Ascending aorta (tissue), 2 donors: ENCODE results near the gene CHRD. TPM values are rescaled to one million over a fixed set of nuclear protein-coding genes. Genes with fewer than 3 reads are reported as not detected.
A peak's percentile ranks its signal among the peaks of the same experiment; 100 is the strongest.

Experiments
- DNase-seq, 2 donors: peaks; one replicate each; pipeline ENCODE4 v3.0.0-alpha.2; 2019; ENCODE audit warnings: low spot score in 2 of 2
- H3K27ac ChIP-seq, 2 donors: fragments of 200-600 bp; sonication (generic); one replicate each; pipeline ENCODE4 v1.5.1; 2016 to 2017; ENCODE audit warnings: mild to moderate bottlenecking in 1 of 2
- H3K27me3 ChIP-seq: fragments of 200-600 bp; sonication (generic); one replicate; pipeline ENCODE4 v1.5.1; 2017
- H3K36me3 ChIP-seq, 2 donors: fragments of 200-600 bp; sonication (generic); one replicate each; pipeline ENCODE4 v1.5.1; 2016
- H3K4me1 ChIP-seq, 2 donors: fragments of 200-600 bp; sonication (generic); one replicate each; pipeline ENCODE4 v1.5.1; 2016 to 2017; ENCODE audit warnings: mild to moderate bottlenecking in 1 of 2
- H3K4me3 ChIP-seq, 2 donors: fragments of 200-600 bp; sonication (generic); one replicate each; pipeline ENCODE4 v1.5.1; 2016 to 2017; ENCODE audit warnings: mild to moderate bottlenecking in 1 of 2
- H3K9me3 ChIP-seq, 2 donors: fragments of 200-600 bp; sonication (generic); one replicate each; pipeline ENCODE4 v1.5.1; 2016
- intact Hi-C: fragments of 100-400 bp; cut with DNase I; formaldehyde crosslinking; loops from one replicate; pipeline ENCODE4 v1.15.1; 2023
- total RNA-seq: library from RNA; depleted of rRNA; stranded (reverse); fragments of >200 nt; gene quantifications from one replicate; pipeline ENCODE4 v1.1.0, GENCODE V29; 2016
- TF ChIP-seq, protein P1 (sequence below), 3 experiments: fragments of 200-600 bp in 2 of 3; fragments of 450-650 bp in 1 of 3; sonication (generic) in 2 of 3; IDR thresholded peaks; one replicate each; pipeline ENCODE4 v1.5.1; 2016 to 2019; ENCODE audit warnings: antibody characterized with exemption in 3 of 3, mild to moderate bottlenecking in 1 of 3, moderate library complexity in 1 of 3

The CHRD gene
- total RNA-seq, 1 donor from 2014 or later, result 172 TPM

DNA sequence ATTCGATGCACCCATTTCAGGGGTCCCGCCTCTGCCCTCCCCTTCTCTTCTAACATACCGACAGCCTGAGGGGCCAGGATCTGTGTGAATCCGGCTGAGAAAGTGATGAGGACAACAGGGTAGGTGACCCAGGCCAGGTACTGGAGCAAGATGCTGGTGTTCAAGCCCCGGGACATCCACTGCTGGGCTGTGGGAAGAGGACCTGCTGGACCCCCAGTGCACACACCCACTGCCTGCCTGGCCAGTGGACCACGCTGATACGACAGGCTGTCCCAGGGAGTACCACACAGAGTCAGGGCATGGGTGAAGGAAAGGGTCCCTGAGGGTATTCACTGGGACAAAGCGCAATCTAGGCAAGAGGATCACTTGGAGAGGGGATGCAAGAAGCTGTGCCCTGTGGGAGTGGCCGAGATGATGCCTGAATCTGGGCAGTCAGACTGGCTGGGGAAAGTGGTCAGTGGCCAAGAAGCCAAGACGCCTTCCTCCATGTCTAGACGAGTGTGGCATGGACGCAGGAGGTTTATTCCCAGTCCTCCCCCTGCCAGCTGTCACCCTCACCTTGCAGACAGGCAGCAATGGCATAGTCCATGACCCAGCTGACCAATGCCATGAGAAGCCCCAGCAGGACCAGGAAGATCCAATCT, 21.6 kb upstream of the CHRD start:
- no peaks in the 10 kb centered on the region for H3K9me3 ChIP-seq
- H3K27ac ChIP-seq, result no peak overlapping the region
- H3K4me3 ChIP-seq, result no peak overlapping the region
- H3K36me3 ChIP-seq, result peaks cover 4 to 10% of the 10 kb centered on the region in 2 donors
- DNase-seq, result no peak
- no peaks in the 10 kb centered on the region for H3K27me3 ChIP-seq
- peaks cover 0 to 9% of the 10 kb centered on the region in 2 donors for H3K4me1 ChIP-seq
- intact Hi-C loops, result no loop called here
- TF ChIP-seq, protein P1, sequence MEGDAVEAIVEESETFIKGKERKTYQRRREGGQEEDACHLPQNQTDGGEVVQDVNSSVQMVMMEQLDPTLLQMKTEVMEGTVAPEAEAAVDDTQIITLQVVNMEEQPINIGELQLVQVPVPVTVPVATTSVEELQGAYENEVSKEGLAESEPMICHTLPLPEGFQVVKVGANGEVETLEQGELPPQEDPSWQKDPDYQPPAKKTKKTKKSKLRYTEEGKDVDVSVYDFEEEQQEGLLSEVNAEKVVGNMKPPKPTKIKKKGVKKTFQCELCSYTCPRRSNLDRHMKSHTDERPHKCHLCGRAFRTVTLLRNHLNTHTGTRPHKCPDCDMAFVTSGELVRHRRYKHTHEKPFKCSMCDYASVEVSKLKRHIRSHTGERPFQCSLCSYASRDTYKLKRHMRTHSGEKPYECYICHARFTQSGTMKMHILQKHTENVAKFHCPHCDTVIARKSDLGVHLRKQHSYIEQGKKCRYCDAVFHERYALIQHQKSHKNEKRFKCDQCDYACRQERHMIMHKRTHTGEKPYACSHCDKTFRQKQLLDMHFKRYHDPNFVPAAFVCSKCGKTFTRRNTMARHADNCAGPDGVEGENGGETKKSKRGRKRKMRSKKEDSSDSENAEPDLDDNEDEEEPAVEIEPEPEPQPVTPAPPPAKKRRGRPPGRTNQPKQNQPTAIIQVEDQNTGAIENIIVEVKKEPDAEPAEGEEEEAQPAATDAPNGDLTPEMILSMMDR (IDR thresholded peaks at IDR 0.05), result no peak

DNA sequence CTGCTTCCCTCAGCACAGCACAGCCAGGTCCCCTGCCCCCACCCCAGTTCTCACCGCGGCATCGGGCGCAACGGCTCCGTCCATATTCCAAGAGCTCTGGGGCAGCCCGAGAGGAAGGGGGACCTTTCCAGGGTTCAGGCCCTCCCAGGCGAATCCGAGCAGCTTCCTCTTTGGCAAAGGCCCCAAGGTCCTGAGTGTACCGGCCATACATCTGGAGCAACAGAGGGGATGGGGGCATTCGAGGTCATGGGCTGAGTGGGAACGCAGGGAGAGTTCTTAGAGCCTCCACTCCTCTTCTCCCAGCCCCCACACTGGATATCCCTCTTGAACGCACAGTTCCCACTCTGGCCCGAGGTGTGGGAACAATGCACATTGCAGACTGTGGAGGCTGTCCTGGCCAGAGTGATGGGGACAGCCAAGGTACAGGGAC, 20.9 kb upstream of the CHRD start:
- Histone ChIP-seq H3K27ac (no peak overlapping the region), H3K4me1 (peaks cover 5 to 14% of the 10 kb centered on the region in 2 donors), H3K9me3 (no peaks in the 10 kb centered on the region), H3K36me3 (peaks cover 4 to 10% of the 10 kb centered on the region in 2 donors), H3K27me3 (no peaks in the 10 kb centered on the region), H3K4me3 (no peak overlapping the region)
- intact Hi-C loops, result no loop called here
- DNase-seq, result no peak
- TF ChIP-seq, protein P1 (IDR thresholded peaks at IDR 0.05), result no peak

GRCh38 chr3:184359610-184360009, 20.2 kb upstream of the CHRD start:
- peaks cover 4 to 11% of the 10 kb centered on the region in 2 donors for H3K36me3 ChIP-seq
- no peaks in the 10 kb centered on the region for H3K27me3 ChIP-seq
- TF ChIP-seq, protein P1 (IDR thresholded peaks at IDR 0.05), result no peak
- DNase-seq, result no peak
- H3K4me3 ChIP-seq, result no peak overlapping the region
- intact Hi-C loops, result loop anchor here (5.0 to 10.0 kb wide), 3 partner anchors 172 to 415 kb away; partner anchors contain the start of genes ABCC5 and ABCF3
- H3K4me1 ChIP-seq, result peaks cover 5 to 15% of the 10 kb centered on the region in 2 donors
- H3K27ac ChIP-seq, result no peak overlapping the region
- no peaks in the 10 kb centered on the region for H3K9me3 ChIP-seq

GRCh38 chr3:184360070-184360928, 19.6 kb upstream of the CHRD start:
- TF ChIP-seq, protein P1 (IDR thresholded peaks at IDR 0.05), result no peak
- DNase-seq, result no peak
- Histone ChIP-seq H3K4me3 (peak overlapping the region; percentile 64 to 78), H3K36me3 (peaks cover 4 to 18% of the 10 kb centered on the region in 2 donors), H3K27me3 (no peaks in the 10 kb centered on the region), H3K4me1 (peaks cover 5 to 15% of the 10 kb centered on the region in 2 donors), H3K27ac (no peak overlapping the region), H3K9me3 (no peaks in the 10 kb centered on the region)
- intact Hi-C loops, result loop anchor here (5.0 to 10.0 kb wide), 3 partner anchors 173 to 415 kb away; partner anchors contain the start of genes ABCC5 and ABCF3

- Histone ChIP-seq H3K4me3 (peak overlapping the region; percentile 64 to 78), H3K27me3 (no peaks in the 10 kb centered on the region), H3K36me3 (peaks cover 2 to 21% of the 10 kb centered on the region in 2 donors), H3K9me3 (no peaks in the 10 kb centered on the region), H3K4me1 (peaks cover 5 to 15% of the 10 kb centered on the region in 2 donors), H3K27ac (peak overlapping the region; percentile 99 to 100)
- TF ChIP-seq, protein P1 (IDR thresholded peaks at IDR 0.05), result no peak
- intact Hi-C loops, result loop anchor here (1.0 to 10.0 kb wide), 5 partner anchors 26 to 414 kb away; partner anchors contain the start of genes ABCC5, ABCF3 and PSMD2
- no peak for DNase-seq
Observed at GRCh38 chr3:184360929-184361531, 18.8 kb upstream of the CHRD start.
